ENCODE data around the gene TMUB1.

The TMUB1 gene

DNA sequence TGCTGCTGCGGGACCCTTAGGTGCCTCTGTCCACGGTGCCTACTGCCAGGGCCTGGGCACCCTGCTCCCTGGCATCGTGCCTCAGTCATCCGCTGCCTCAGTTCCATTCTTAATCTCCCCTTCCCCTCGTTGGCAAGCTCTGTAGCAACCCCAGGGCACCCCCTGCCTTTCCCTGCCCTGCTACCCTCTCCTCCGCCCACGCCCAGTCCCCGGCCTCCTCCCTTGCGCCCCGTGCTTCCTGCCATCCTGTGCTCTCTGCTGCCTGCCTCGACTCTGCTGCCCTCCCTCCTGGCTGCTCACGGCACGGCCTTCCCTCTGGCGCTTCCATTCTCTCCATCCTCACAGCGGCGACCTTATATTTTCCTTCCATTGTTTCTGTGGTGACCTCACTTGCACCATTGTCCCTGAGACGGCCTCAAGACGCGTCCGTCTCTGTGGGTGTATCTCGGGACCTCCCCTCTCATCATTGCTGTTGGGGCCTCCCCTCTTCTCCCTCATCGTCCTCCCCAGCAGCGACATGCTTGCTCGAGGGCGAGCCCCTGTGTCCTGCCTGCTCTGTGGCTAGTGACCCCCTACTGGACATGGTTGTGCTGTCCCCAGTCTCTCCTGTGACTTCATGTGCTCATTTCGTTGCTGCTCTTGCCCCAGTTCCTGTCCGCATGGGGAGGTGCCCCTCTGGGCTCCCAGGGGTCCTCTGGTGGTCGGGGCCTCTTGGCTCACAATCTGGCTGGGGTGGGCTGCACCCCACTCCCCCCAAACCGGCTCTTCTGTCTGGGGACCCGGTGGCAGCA lies 38.3 kb upstream of the TMUB1 start:
- DNase-seq (ENCODE audit: low read depth): no peak

- DNase-seq (ENCODE audit: low read depth): no peak
Observed at GRCh38 chr7:151120896-151121295, 37.6 kb upstream of the TMUB1 start.

DNA sequence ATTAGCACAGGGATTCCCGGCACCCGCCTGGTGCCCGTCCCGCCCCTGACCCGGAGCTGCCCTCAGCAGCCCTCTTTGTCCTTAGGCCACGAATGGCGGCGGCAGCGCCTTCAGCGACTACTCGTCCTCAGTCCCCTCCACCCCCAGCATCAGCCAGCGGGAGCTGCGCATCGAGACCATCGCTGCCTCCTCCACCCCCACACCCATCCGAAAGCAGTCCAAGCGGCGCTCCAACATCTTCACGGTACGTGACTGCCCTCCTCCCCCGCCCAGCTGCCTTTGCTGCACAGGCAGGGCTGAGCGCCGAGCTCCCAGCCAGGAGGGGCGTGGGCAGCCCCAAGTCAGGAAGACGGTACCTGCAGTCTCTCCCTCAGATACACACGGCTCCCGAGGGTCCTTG lies 36.6 kb upstream of the TMUB1 start:
- DNase-seq (ENCODE audit: low read depth): no peak

GRCh38 chr7:151119055-151119415 lies 35.7 kb upstream of the TMUB1 start:
- DNase-seq (ENCODE audit: low read depth): no peak

DNA sequence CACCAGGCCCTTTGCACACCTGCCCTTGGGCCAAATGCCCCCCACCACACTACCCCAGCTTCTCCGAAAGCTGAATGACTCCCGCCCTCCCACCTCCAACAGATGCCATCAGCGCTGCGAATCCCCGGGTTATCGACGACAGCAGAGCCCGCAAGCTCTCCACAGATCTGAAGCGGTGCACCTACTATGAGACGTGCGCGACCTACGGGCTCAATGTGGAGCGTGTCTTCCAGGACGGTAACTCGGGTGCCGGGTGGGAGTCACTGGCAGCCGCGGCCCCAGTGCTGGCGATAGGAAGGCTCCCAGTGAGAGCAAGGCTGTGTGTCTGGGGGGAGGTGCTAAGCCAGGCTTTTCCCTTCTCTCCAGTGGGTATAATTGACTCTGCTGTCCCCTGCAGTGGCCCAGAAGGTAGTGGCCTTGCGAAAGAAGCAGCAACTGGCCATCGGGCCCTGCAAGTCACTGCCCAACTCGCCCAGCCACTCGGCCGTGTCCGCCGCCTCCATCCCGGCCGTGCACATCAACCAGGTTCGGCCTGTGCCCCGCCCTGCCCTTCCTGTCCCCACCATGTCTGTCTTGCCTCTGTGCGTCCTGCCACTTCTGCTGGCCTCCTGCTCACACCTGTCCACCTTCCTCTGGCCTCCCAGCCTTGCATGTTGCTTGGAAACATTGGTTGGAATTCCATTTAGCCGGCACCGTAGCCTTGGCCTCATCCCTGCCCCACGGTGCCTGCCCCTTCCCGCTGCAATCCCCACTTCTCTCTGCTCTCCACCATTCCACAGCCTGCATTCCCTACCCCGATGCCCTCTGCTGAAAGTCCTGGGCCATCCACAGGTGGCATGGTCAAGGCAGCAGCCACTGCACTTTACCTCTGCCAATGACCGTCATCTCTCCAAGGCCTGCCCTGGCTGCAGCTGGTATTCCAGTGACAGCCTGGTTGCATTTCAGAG lies 35.1 kb upstream of the TMUB1 start:
- no peak for DNase-seq (ENCODE audit: low read depth)

- DNase-seq (ENCODE audit: low read depth): no peak
Observed at GRCh38 chr7:151117565-151117964, 34.3 kb upstream of the TMUB1 start.

DNA sequence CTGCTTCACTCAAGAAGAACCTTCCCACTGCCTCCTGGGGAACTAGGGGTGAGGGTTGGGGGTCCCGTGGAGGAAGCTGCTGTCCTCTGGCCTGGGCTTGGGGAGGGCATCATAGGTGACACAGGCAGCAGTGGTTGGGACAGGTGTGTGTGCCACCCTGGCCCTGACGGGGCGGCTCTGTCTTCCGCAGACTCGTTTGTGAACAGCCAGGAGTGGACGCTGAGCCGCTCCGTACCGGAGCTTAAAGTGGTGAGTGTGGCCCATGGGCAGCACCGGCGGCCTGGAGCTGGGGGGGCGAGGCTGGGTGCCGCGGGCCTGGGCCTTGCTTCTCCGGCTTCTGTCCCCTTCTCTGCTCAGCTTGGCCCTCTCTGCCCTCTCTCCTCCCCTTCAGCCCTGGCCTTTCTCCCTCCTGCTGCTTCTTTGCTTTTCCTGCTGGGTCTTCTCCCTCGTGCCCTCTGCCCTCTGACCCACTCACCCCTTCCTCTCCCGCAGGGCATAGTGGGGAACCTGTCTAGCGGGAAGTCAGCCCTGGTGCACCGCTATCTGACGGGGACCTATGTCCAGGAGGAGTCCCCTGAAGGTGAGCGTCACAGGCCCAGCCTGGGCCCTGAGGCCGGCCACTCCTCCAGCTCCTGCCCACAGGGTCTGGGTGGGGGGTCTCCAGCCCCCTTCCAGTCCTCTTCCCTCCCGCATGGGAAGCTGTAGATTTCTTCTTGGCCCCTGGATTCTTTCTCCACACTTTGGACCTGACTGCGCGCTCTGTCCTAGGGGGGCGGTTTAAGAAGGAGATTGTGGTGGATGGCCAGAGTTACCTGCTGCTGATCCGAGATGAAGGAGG lies 33.5 kb upstream of the TMUB1 start:
- no peak for DNase-seq (ENCODE audit: low read depth)

GRCh38 chr7:151115836-151116418 lies 32.6 kb upstream of the TMUB1 start:
- no peak for DNase-seq (ENCODE audit: low read depth)

DNA sequence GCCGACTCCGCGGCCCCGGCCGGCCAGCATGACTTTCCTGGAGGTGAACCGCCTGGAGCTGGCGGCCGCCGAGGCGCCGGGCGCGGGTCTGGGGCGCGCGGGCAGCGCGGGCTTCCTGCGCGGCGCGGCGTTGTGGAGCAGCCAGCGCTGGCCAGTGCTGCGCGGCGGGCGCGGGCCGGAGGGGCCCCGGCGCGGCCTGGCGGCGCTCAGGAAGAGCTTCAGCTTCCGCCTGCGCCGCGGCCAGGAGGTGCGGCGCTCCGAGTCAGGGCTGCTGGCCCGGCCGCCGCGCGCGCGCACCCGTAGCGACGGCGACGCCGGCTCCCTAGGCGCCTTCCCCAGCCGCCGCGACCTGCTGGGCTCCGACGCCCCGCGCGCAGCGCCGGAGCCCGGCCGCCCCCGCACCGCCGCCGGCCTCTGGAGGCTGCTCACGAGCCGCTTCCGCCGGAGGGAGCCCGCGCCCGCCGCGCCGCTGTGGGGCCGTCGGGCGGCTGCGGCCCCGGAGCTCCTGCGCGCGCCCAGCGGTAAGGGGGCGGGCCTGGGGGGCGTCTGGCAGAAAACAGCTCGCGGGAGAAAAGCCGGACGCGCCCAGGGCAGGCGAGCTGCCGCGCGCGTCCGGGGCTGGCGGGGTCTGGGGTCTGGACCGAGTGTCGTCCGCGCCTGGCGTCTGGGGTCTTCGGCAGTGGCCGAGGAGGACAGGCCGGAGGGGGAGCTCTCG lies 32.0 kb upstream of the TMUB1 start:
- peak; percentile 12 for DNase-seq (ENCODE audit: low read depth)

DNA sequence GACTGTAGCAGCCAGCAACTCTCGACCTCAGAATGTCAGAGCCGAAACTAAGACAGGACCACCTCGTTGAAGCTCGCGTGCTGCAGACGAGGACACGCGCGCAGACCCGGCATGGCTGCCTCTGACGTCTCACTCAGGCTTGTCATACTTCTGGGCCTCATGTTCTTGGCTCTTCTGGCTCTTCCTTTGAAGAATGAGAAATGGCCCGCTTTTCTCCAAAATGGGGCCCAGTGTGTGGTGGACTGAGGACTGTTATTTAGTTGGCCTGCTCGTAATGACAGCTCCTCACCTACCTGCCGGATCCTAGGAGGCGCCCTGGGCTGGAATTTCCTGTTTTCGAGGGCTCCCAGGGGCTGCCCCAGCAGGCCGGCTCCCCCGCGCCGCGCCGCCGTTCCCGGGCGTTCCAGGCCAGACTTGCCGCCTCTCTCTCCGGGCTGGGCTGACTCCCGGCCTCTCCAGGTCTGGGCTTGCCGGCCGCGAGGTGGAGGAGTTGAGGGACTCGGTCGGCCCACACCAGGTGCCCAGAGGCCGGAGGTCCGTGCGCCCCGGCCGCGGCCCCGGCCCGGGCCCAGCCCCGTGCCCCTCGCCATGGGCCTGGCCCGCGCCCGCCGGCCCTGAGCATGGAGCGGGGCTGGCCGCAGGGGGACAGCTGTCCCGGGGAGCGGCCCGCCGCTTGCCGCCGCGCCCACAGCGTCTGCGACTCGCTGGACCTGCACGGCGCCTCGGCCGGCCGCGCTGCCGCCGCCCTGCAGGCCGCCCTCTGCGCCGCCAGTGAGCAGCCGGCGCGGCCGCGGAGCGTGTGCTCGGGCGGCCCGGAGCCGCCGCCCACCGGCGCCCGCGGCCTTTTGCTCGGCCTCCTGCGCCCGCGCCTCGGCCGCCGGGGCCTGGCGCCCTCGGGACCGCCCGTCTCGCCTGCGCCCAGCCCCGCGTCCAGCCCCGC lies 31.1 kb upstream of the TMUB1 start:
- DNase-seq (ENCODE audit: low read depth): no peak

- DNase-seq (ENCODE audit: low read depth): no peak
Observed at GRCh38 chr7:151113344-151114150, 30.3 kb upstream of the TMUB1 start.

DNA sequence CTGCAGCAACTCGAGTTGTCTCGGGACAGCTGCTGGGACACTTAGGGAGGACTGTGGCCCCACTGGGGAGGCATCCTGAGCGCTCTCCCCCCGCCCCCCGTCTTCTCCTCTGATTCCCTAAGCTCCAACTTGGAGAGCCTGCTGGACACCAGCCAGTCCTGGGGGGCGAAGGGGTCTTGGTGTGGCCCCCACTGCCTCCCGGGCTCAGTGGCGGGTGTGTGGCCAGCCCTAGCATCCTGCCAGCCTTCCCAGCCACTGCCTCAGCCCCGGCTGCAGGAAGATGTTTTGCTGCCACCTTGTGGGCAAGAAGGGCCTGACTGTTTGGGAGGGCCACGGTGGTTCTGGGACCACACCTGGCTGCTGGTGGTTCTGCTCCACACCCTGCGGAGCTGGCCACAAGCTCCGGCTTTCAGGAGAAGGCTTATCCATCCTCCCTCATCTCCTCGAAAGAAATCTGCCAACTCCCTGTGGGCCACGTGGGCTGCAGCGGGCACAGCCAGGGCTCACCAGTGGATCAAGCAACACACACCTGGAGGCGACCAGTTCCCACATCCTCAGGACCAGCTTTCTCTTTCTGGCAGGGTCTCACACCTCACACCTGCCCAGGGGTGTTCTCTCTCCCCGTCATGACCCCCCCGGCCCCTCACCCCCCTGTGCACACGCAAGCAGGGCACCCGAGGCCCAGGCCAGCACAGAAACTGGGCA lies 27.8 kb upstream of the TMUB1 start:
- peak; percentile 64 for DNase-seq (ENCODE audit: low read depth)

- DNase-seq (ENCODE audit: low read depth): no peak
Observed at GRCh38 chr7:151110236-151110940, 27.1 kb upstream of the TMUB1 start.

DNA sequence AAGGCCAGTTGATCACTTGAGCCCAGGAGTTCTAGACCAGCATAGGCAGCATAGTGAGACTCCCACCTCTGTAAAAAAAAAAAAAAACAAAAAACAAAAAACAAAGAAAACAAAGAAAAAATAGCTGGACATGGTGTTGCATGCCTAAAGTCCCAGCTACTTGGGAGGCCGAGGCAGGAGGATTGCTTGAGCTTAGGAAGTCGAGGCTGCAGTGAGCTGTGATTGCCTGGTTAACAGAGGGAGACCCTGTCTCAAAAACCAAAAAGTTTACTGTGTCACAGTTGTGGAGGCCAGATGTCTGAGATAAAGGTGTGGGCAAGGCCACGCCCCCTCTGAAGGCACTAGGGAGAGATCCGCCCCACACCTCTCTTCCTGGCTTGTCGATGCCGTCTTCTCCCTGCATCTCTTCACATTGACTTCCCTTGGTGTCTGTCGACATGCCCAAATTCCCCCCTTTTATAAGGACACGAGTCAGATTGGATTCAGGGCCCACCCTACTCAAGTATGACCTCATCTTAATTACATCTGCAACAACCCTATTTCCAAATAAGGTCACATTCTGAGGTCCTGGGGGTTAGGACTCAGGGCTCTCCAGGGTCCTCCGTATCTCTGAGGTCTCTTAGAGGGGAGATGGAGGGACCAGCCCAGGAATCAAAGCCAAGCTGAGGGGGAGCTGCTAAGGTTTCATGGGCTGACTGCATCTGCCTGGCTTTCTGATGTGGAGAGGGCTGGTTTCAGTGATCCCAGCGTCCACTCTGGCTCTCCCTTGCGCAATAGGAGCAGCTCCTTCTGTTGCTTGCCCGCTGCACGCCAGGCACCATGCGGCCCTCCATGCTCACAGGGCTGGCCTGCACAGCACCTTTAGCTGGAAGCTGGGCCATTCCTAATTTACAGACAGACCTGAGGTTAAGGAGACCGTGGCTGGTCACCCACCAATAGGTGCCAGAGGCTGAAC lies 26.1 kb upstream of the TMUB1 start:
- DNase-seq (ENCODE audit: low read depth): no peak

GRCh38 chr7:151107882-151108281 lies 24.6 kb upstream of the TMUB1 start:
- no peak for DNase-seq (ENCODE audit: low read depth)

DNA sequence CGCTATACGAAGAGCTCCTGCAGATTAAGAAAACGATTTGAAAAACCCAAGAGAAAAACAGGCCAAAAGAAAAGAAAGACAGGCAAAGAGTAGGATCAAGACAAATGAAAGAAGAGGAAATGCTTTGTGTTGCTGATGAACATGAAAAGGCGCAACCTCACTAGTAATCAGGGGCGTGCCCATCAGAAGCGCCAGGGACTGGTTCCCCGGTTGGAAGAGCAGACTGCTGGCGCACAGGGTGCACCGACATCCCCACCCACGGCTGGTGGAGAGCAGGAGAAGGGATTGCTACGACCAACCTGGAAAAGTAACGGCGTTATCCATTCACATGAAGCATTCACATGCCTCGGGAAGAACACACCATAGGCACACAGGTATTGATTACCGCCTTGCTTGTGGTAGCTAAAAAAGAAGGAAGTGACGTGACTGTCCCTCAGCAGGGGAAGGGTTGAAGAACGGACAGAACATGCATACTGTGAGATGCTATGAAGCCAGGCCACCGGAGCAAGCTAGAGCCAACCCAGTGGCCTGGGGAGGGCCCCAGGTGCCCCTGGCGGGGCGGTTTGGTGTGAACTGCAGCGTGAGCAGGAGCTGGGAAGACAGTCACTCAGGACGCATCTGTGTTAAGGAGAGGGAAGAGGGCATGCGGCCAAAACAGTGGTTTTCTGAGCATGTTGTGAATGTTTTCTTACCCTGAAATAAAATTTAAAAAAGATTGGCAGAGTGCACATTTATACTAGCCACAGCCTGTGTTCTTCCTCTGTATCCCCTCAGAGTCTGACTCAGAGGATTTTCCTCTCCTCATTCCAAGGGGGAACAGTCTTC lies 21.3 kb upstream of the TMUB1 start:
- DNase-seq (ENCODE audit: low read depth): no peak
